ENCODE data around the gene MISP3.
"Not testable (repeated sequence)": the region's sequence is repeated elsewhere in the genome, so short reads cannot be mapped to it uniquely, and the experiment has no call there.

MISP3 gene

GRCh38 chr19:14031719-14032480 is 40.7 kb upstream of the MISP3 start, which contains the start of gene IL27RA:
TSS of gene IL27RA (plus strand) at chr19:14031762. CDS start at chr19:14031873, 111 bp downstream.
- Histone ChIP-seq H3K4me1 (ENCODE audit: control insufficient read depth in 2 of 2, insufficient read depth in 1 of 2, low read depth in 1 of 2, low read length in 2 of 2) (peaks cover 0 to 1% of the 10 kb centered on the region in 2 donors), H2AK5ac (ENCODE audit: low read depth, low read length) (peak within 1 kb of the TSS; percentile 97), H3K36me3 (replicated peaks in 1 of 2; ENCODE audit: control insufficient read depth in 2 of 2, insufficient read depth in 2 of 2, low read length in 2 of 2) (no peaks in the 10 kb centered on the region), H3K27ac (replicated peaks; ENCODE audit: low read length) (no peak within 1 kb of the TSS), H2BK15ac (ENCODE audit: low read length) (peak within 1 kb of the TSS; percentile 99), H3K27me3 (ENCODE audit: control insufficient read depth in 3 of 3, insufficient read depth in 3 of 3, low read depth in 1 of 3, low read length in 3 of 3) (peaks cover 0 to 21% (median 13%) of the 10 kb centered on the region in 3 experiments), H3K4me2 (ENCODE audit: insufficient read depth, low read length, poor library complexity, severe bottlenecking) (peak within 1 kb of the TSS; percentile 100), H2AFZ (ENCODE audit: low read length) (peak within 1 kb of the TSS; percentile 97), H3K9me3 (replicated peaks in 1 of 2; ENCODE audit: control insufficient read depth in 2 of 2, insufficient read depth in 1 of 2, low read depth in 1 of 2, low read length in 2 of 2) (no peaks in the 10 kb centered on the region), H3K23ac (ENCODE audit: low read depth, low read length, poor library complexity) (peak within 1 kb of the TSS; percentile 95), H3K14ac (ENCODE audit: low read length) (peak within 1 kb of the TSS; percentile 94), H3K79me1 (ENCODE audit: low read depth, low read length) (no peaks in the 10 kb centered on the region), H2BK120ac (ENCODE audit: low read depth, low read length) (peak within 1 kb of the TSS; percentile 47), H4K8ac (ENCODE audit: low read depth, low read length) (peak within 1 kb of the TSS; percentile 99), H3K9ac (ENCODE audit: low read depth, low read length, poor library complexity) (peak within 1 kb of the TSS; percentile 90), H4K91ac (ENCODE audit: low read depth, low read length, poor library complexity) (no peak within 1 kb of the TSS), H3K4ac (ENCODE audit: low read length) (peak within 1 kb of the TSS; percentile 95), H3K4me3 (ENCODE audit: low read length in 2 of 2) (peak within 1 kb of the TSS; percentile 64 to 91), H2BK5ac (ENCODE audit: low read length) (peak within 1 kb of the TSS; percentile 94), H2BK12ac (ENCODE audit: low read length) (peak within 1 kb of the TSS; percentile 99), H3K18ac (ENCODE audit: low read length) (peak within 1 kb of the TSS; percentile 99)
- DNase-seq (ENCODE audit: low spot score): peak; percentile 54
- WGBS, 2 donors (ENCODE audit: extremely low coverage in 2 of 2, insufficient read length in 2 of 2, insufficient replicate concordance in 1 of 2): no CpG with 5 or more reads among the region's 63 CpGs

GRCh38 chr19:14033946-14034345 is 38.6 kb upstream of the MISP3 start:
- Histone ChIP-seq H3K36me3 (replicated peaks in 1 of 2; ENCODE audit: control insufficient read depth in 2 of 2, insufficient read depth in 2 of 2, low read length in 2 of 2) (no peaks in the 10 kb centered on the region), H3K4me3 (ENCODE audit: low read length in 2 of 2) (no peak overlapping the region), H3K4ac (ENCODE audit: low read length) (no peak overlapping the region), H3K18ac (ENCODE audit: low read length) (no peak overlapping the region), H3K27ac (replicated peaks; ENCODE audit: low read length) (no peak overlapping the region), H2AFZ (ENCODE audit: low read length) (no peak overlapping the region), H3K23ac (ENCODE audit: low read depth, low read length, poor library complexity) (no peak overlapping the region), H2BK120ac (ENCODE audit: low read depth, low read length) (no peak overlapping the region), H2BK15ac (ENCODE audit: low read length) (no peak overlapping the region), H4K8ac (ENCODE audit: low read depth, low read length) (no peak overlapping the region), H3K9ac (ENCODE audit: low read depth, low read length, poor library complexity) (no peak overlapping the region), H2BK5ac (ENCODE audit: low read length) (no peak overlapping the region), H2AK5ac (ENCODE audit: low read depth, low read length) (no peak overlapping the region), H3K27me3 (ENCODE audit: control insufficient read depth in 3 of 3, insufficient read depth in 3 of 3, low read depth in 1 of 3, low read length in 3 of 3) (peaks cover 0 to 13% (median 11%) of the 10 kb centered on the region in 3 experiments), H4K91ac (ENCODE audit: low read depth, low read length, poor library complexity) (no peak overlapping the region), H3K9me3 (replicated peaks in 1 of 2; ENCODE audit: control insufficient read depth in 2 of 2, insufficient read depth in 1 of 2, low read depth in 1 of 2, low read length in 2 of 2) (no peaks in the 10 kb centered on the region), H3K4me2 (ENCODE audit: insufficient read depth, low read length, poor library complexity, severe bottlenecking) (no peak overlapping the region), H2BK12ac (ENCODE audit: low read length) (no peak overlapping the region), H3K79me1 (ENCODE audit: low read depth, low read length) (no peaks in the 10 kb centered on the region), H3K4me1 (ENCODE audit: control insufficient read depth in 2 of 2, insufficient read depth in 1 of 2, low read depth in 1 of 2, low read length in 2 of 2) (peaks cover 0 to 1% of the 10 kb centered on the region in 2 donors), H3K14ac (ENCODE audit: low read length) (no peak overlapping the region)
- whole genome bisulfite sequencing, 2 donors (ENCODE audit: extremely low coverage in 2 of 2, insufficient read length in 2 of 2, insufficient replicate concordance in 1 of 2): no CpG with 5 or more reads among the region's 2 CpGs
- DNase-seq (ENCODE audit: low spot score): no peak

GRCh38 chr19:14035159-14035558 is 37.4 kb upstream of the MISP3 start:
- H3K27ac ChIP-seq (replicated peaks; ENCODE audit: low read length); H3K18ac ChIP-seq (ENCODE audit: low read length); H3K4me3 ChIP-seq (ENCODE audit: low read length in 2 of 2); H2AK5ac ChIP-seq (ENCODE audit: low read depth, low read length); H3K4me1 ChIP-seq (ENCODE audit: control insufficient read depth in 2 of 2, insufficient read depth in 1 of 2, low read depth in 1 of 2, low read length in 2 of 2); H3K4ac ChIP-seq (ENCODE audit: low read length); H3K9me3 ChIP-seq (replicated peaks in 1 of 2; ENCODE audit: control insufficient read depth in 2 of 2, insufficient read depth in 1 of 2, low read depth in 1 of 2, low read length in 2 of 2); H3K9ac ChIP-seq (ENCODE audit: low read depth, low read length, poor library complexity); H3K14ac ChIP-seq (ENCODE audit: low read length); H3K36me3 ChIP-seq (replicated peaks in 1 of 2; ENCODE audit: control insufficient read depth in 2 of 2, insufficient read depth in 2 of 2, low read length in 2 of 2); H4K8ac ChIP-seq (ENCODE audit: low read depth, low read length); DNase-seq (ENCODE audit: low spot score); H3K4me2 ChIP-seq (ENCODE audit: insufficient read depth, low read length, poor library complexity, severe bottlenecking); H2BK120ac ChIP-seq (ENCODE audit: low read depth, low read length); H4K91ac ChIP-seq (ENCODE audit: low read depth, low read length, poor library complexity); H3K23ac ChIP-seq (ENCODE audit: low read depth, low read length, poor library complexity); H2BK15ac ChIP-seq (ENCODE audit: low read length); H2BK5ac ChIP-seq (ENCODE audit: low read length); H3K79me1 ChIP-seq (ENCODE audit: low read depth, low read length); H2AFZ ChIP-seq (ENCODE audit: low read length); H2BK12ac ChIP-seq (ENCODE audit: low read length): not testable (repeated sequence)
- peaks cover 0 to 13% (median 10%) of the 10 kb centered on the region in 3 experiments for H3K27me3 ChIP-seq (ENCODE audit: control insufficient read depth in 3 of 3, insufficient read depth in 3 of 3, low read depth in 1 of 3, low read length in 3 of 3)
- WGBS, 2 donors (ENCODE audit: extremely low coverage in 2 of 2, insufficient read length in 2 of 2, insufficient replicate concordance in 1 of 2): no CpG with 5 or more reads among the region's 12 CpGs

GRCh38 chr19:14035706-14036105 is 36.9 kb upstream of the MISP3 start:
- Histone ChIP-seq H3K27me3 (ENCODE audit: control insufficient read depth in 3 of 3, insufficient read depth in 3 of 3, low read depth in 1 of 3, low read length in 3 of 3) (peaks cover 0 to 11% (median 5%) of the 10 kb centered on the region in 3 experiments), H2BK12ac (ENCODE audit: low read length) (no peak overlapping the region), H3K4me2 (ENCODE audit: insufficient read depth, low read length, poor library complexity, severe bottlenecking) (no peak overlapping the region), H3K14ac (ENCODE audit: low read length) (no peak overlapping the region), H4K8ac (ENCODE audit: low read depth, low read length) (no peak overlapping the region), H2AFZ (ENCODE audit: low read length) (no peak overlapping the region), H3K23ac (ENCODE audit: low read depth, low read length, poor library complexity) (no peak overlapping the region), H3K18ac (ENCODE audit: low read length) (no peak overlapping the region), H2BK120ac (ENCODE audit: low read depth, low read length) (no peak overlapping the region), H3K9ac (ENCODE audit: low read depth, low read length, poor library complexity) (no peak overlapping the region), H3K79me1 (ENCODE audit: low read depth, low read length) (no peaks in the 10 kb centered on the region), H3K9me3 (replicated peaks in 1 of 2; ENCODE audit: control insufficient read depth in 2 of 2, insufficient read depth in 1 of 2, low read depth in 1 of 2, low read length in 2 of 2) (no peaks in the 10 kb centered on the region), H3K4ac (ENCODE audit: low read length) (no peak overlapping the region), H3K36me3 (replicated peaks in 1 of 2; ENCODE audit: control insufficient read depth in 2 of 2, insufficient read depth in 2 of 2, low read length in 2 of 2) (no peaks in the 10 kb centered on the region), H2BK5ac (ENCODE audit: low read length) (no peak overlapping the region), H2AK5ac (ENCODE audit: low read depth, low read length) (no peak overlapping the region), H2BK15ac (ENCODE audit: low read length) (no peak overlapping the region), H3K4me3 (ENCODE audit: low read length in 2 of 2) (no peak overlapping the region), H3K4me1 (ENCODE audit: control insufficient read depth in 2 of 2, insufficient read depth in 1 of 2, low read depth in 1 of 2, low read length in 2 of 2) (peaks cover 0 to 1% of the 10 kb centered on the region in 2 donors), H4K91ac (ENCODE audit: low read depth, low read length, poor library complexity) (no peak overlapping the region), H3K27ac (replicated peaks; ENCODE audit: low read length) (no peak overlapping the region)
- no CpG with 5 or more reads among the region's 7 CpGs for WGBS, 2 donors (ENCODE audit: extremely low coverage in 2 of 2, insufficient read length in 2 of 2, insufficient replicate concordance in 1 of 2)
- no peak for DNase-seq (ENCODE audit: low spot score)

All from neuronal stem cell (in vitro differentiated cells).